Upper lobe of right lung (tissue), 1 donor: ENCODE data around the gene ZXDC. TPM values are rescaled to one million over a fixed set of nuclear protein-coding genes. Genes with fewer than 3 reads are reported as not detected.
A peak's percentile ranks its signal among the peaks of the same experiment; 100 is the strongest.

Experiments
- ATAC-seq: fragments of 200-7000 bp; cut with Tn5 transposase; one replicate; pipeline ENCODE4 v1.9.1; 2020; ENCODE audit warnings: mild to moderate bottlenecking, moderate library complexity
- DNase-seq: peaks from one replicate; pipeline ENCODE4 v3.0.0-alpha.2; 2020
- H3K27ac ChIP-seq: fragments of 200-600 bp; one replicate; pipeline ENCODE4 v1.8.0; 2022
- H3K27me3 ChIP-seq: fragments of 200-600 bp; one replicate; pipeline ENCODE4 v1.8.0; 2022; ENCODE audit warnings: mild to moderate bottlenecking
- H3K36me3 ChIP-seq: fragments of 200-600 bp; one replicate; pipeline ENCODE4 v1.8.0; 2022
- H3K4me1 ChIP-seq: fragments of 200-600 bp; one replicate; pipeline ENCODE4 v1.8.0; 2022
- H3K4me3 ChIP-seq: fragments of 200-600 bp; one replicate; pipeline ENCODE4 v1.8.0; 2022; ENCODE audit warnings: mild to moderate bottlenecking
- H3K9me3 ChIP-seq: fragments of 200-600 bp; one replicate; pipeline ENCODE4 v1.8.0; 2022
- CTCF ChIP-seq: fragments of 200-600 bp; IDR thresholded peaks from one replicate; pipeline ENCODE4 v1.8.0; 2022; ENCODE audit warnings: antibody characterized with exemption
- intact Hi-C: fragments of 100-400 bp; cut with DNase I; formaldehyde crosslinking; loops from one replicate; pipeline ENCODE4 v1.11.0; 2022
- total RNA-seq: library from RNA; stranded (reverse); fragmentation: NEBNext Ultra II Directional; extraction: Animal tissue kit (Norgen Biotek cat#: 25700); gene quantifications from one replicate; pipeline ENCODE4 v1.2.1, GENCODE V29; 2021
- donor health status: DM: no; HTN: yes; CAD: no; lungs with severe emphysema.

ZXDC gene
- total RNA-seq, 1 donor from 2014 or later, result 40.3 TPM

GRCh38 chr3:126402666-126403302 is 72.9 kb downstream of the ZXDC start:
- Histone ChIP-seq H3K27me3 (peaks cover 4% of the 10 kb centered on the region), H3K27ac (no peak overlapping the region), H3K36me3 (no peaks in the 10 kb centered on the region), H3K4me1 (no peaks in the 10 kb centered on the region), H3K9me3 (no peaks in the 10 kb centered on the region), H3K4me3 (no peak overlapping the region)
- TF ChIP-seq CTCF, result no peak
- intact Hi-C loops, result no loop called here
- ATAC-seq (no peak), DNase-seq (no peak)

- no peak for TF ChIP-seq CTCF
- Histone ChIP-seq H3K36me3 (no peaks in the 10 kb centered on the region), H3K4me1 (no peaks in the 10 kb centered on the region), H3K9me3 (no peaks in the 10 kb centered on the region), H3K4me3 (no peak overlapping the region), H3K27me3 (peaks cover 4% of the 10 kb centered on the region), H3K27ac (no peak overlapping the region)
- intact Hi-C loops, result no loop called here
- DNase-seq (peak; percentile 38), ATAC-seq (no peak)
These were observed 73.5 kb downstream of the ZXDC start for GRCh38 chr3:126402178-126402577.

- no peak for TF ChIP-seq CTCF
- peaks cover 4% of the 10 kb centered on the region for H3K27me3 ChIP-seq
- no peaks in the 10 kb centered on the region for H3K36me3 ChIP-seq
- H3K27ac ChIP-seq, result no peak overlapping the region
- DNase-seq (peak; percentile 41), ATAC-seq (no peak)
- no peaks in the 10 kb centered on the region for H3K9me3 ChIP-seq
- no peaks in the 10 kb centered on the region for H3K4me1 ChIP-seq
- intact Hi-C loops, result no loop called here
- H3K4me3 ChIP-seq, result no peak overlapping the region
These were observed 74.0 kb downstream of the ZXDC start for GRCh38 chr3:126401611-126402160.

- Histone ChIP-seq H3K9me3 (no peaks in the 10 kb centered on the region), H3K4me1 (no peaks in the 10 kb centered on the region), H3K36me3 (no peaks in the 10 kb centered on the region), H3K27me3 (peaks cover 5% of the 10 kb centered on the region), H3K4me3 (no peak overlapping the region), H3K27ac (no peak overlapping the region)
- ATAC-seq, result no peak
- intact Hi-C loops, result no loop called here
- DNase-seq, result peak; percentile 25
- no peak for TF ChIP-seq CTCF
These were observed 75.9 kb downstream of the ZXDC start for GRCh38 chr3:126399756-126400155.

- intact Hi-C loops, result no loop called here
These were observed 76.3 kb downstream of the ZXDC start for GRCh38 chr3:126399351-126399735.

More at GRCh38 chr3:126399351-126399735, 76.3 kb downstream of the ZXDC start:
- peak; percentile 65 for ATAC-seq
- no peak overlapping the region for H3K27ac ChIP-seq
- H3K9me3 ChIP-seq, result no peaks in the 10 kb centered on the region
- DNase-seq, result no peak
- no peaks in the 10 kb centered on the region for H3K36me3 ChIP-seq
- no peaks in the 10 kb centered on the region for H3K4me1 ChIP-seq
- peaks cover 10% of the 10 kb centered on the region for H3K27me3 ChIP-seq
- TF ChIP-seq CTCF, result no peak
- no peak overlapping the region for H3K4me3 ChIP-seq
